Occipital lobe (tissue), 2 donors: ENCODE results near the gene PTPN20. TPM values are rescaled to one million over a fixed set of nuclear protein-coding genes. Genes with fewer than 3 reads are reported as not detected.
A peak's percentile ranks its signal among the peaks of the same experiment; 100 is the strongest.

Experiments used
- DNase-seq: peaks from one replicate; lab custom pipeline; 2025; lab: John Stamatoyannopoulos, UW
- total RNA-seq: library from RNA; depleted of rRNA; stranded (reverse); fragments of >200 nt; gene quantifications from one replicate; pipeline ENCODE4 v1.2.3, GENCODE V29; 2014

PTPN20 gene
- total RNA-seq, 1 donor from 2014 or later = 14.2 TPM

GRCh38 chr10:47047127-47047504, 135.9 kb downstream of the PTPN20 start:
- DNase-seq = no peak

- peak; percentile 13 for DNase-seq
Measured at GRCh38 chr10:47047577-47048525, 136.6 kb downstream of the PTPN20 start.

GRCh38 chr10:47048526-47048905, 137.3 kb downstream of the PTPN20 start:
- no peak for DNase-seq

GRCh38 chr10:47049056-47049851, 138.0 kb downstream of the PTPN20 start:
- no peak for DNase-seq

DNA sequence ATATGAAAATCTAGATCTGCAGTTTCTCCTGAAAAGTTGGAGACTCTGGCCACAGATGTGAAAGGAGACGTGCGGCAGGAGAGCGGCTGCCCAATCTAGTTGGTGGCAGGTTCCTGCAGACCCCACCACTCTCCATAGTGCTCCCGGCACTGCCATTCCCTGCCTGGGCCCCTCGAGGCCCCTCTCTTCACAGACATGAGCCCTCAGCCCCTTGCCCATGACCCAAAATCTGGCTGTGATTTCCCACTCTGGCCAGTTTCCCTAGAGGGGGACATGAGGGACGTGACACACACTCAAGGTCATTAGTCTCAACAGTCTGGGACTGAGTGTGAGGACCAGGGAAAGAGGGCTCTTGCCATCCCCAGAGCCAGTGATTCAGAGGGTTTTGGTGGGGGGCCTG, 138.7 kb downstream of the PTPN20 start:
- no peak for DNase-seq

DNA sequence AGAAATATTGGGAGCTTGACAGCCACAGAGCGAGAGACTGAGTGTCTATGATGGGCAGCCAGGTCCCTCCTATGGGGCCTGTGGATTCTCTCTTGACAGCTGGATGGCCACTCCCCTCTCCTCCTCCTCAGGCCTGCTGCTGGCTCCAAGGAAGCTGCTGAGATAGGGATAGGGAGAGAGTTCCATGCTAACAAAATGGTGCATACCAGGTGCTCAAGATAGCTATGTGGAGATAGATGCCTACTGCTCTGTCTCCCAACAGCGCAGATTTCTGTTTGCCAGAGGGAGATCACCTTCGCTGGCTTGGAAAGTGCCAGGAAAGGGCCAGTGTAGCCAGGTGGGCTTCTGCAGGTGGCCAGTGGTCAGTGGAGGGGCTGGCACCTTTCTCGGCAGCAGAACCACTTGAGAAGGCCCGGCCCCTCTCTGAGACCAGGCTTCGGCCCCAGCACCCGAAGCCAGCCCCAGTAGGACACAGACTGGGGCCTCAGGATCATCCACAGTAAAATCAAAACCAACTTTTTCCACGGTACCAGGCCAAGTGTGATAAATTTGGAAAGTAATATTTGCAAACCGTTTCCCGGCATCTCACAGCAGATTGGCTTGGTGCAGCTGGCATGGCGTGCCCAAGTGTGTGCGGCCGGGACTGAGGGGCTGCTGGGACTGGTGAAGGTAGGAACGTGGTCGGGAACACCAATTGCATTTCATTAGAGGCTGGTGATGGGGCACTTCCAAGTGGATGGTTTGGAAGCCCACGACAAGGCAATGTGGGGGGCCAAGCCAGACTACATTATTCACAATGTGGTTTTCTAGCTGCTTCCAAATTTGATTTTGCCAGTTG, 139.6 kb downstream of the PTPN20 start:
- no peak for DNase-seq

- no peak for DNase-seq
Measured at GRCh38 chr10:47051741-47052238, 140.6 kb downstream of the PTPN20 start.
